Uterus (tissue), 2 donors: ENCODE data around the gene SUPT20H.

Source experiments
- CTCF ChIP-seq, 4 experiments: fragments of 200-600 bp in 2 of 4; fragments of 450-650 bp in 2 of 4; sonication (generic) in 2 of 4; IDR thresholded peaks; one replicate each; pipeline ENCODE4 v1.5.1; 2016 to 2019; ENCODE audit warnings: antibody characterized with exemption in 4 of 4, mild to moderate bottlenecking in 2 of 4, moderate library complexity in 1 of 4
- POLR2A ChIP-seq, 2 donors: fragments of 450-650 bp; IDR thresholded peaks; one replicate each; pipeline ENCODE4 v1.6.1; 2016; ENCODE audit warnings: antibody characterized with exemption in 2 of 2, mild to moderate bottlenecking in 1 of 2, moderate library complexity in 1 of 2

GRCh38 chr13:36998624-36999041, 60.9 kb downstream of the SUPT20H start:
- TF ChIP-seq CTCF (IDR thresholded peaks at IDR 0.05) = no peak
- TF ChIP-seq POLR2A (IDR thresholded peaks at IDR 0.05) = no peak
